ENCODE data around the gene WNK1.

The WNK1 gene

GRCh38 chr12:951176-951575, 198.8 kb downstream of the WNK1 start:
- no peak for DNase-seq (ENCODE audit: low read depth in 2 of 2)

GRCh38 chr12:953776-954175, 201.4 kb downstream of the WNK1 start:
- DNase-seq (ENCODE audit: low read depth in 2 of 2) = no peak

GRCh38 chr12:954741-955140, 202.4 kb downstream of the WNK1 start:
- DNase-seq (ENCODE audit: low read depth in 2 of 2) = no peak

GRCh38 chr12:955939-956338, 203.6 kb downstream of the WNK1 start:
- DNase-seq (ENCODE audit: low read depth in 2 of 2) = no peak

DNA sequence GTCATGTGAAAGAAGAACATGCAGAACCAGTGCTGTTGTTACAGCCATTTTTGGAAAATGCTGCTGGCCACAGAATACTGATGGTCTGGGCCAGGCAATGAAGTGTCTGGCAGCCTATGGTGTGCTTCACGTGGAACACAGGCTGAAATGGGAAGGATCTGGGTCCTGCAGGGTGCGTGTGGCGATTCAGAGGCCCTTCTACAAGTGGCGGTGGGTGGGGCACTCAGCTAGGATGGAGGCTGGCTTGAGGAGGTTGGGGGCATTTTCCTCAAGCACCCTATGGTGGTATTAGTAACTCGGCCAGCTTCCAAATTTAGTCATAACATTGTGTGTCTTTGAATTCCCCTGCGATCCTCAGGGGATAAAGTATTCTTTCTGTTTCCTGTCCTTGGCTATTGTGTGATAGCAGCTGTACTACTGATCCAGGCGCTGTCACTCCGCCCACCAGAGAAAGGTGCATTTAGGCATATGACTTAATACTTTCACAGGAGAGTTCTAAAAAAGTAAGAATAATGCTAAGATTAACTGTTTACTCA, 206.3 kb downstream of the WNK1 start:
- DNase-seq (ENCODE audit: low read depth in 2 of 2) = no peak

All from stimulated activated CD4-positive, alpha-beta T cell treated with anti-CD3 and anti-CD28 coated beads, Interleukin-1b, Interleukin-23, amount 100 ng/mL, for 4 hours (primary cell).